HG03025 (cell line): Measurements from ENCODE around the gene METTL2A.
"Not testable (repeated sequence)": the region's sequence is repeated elsewhere in the genome, so short reads cannot be mapped to it uniquely, and the experiment has no call there.

Source experiments
- ATAC-seq: cut with Tn5 transposase; IDR thresholded peaks from one replicate; pipeline ENCODE4 v1.9.1; 2021; ENCODE audit warnings: mild to moderate bottlenecking, moderate library complexity; ENCODE audit not compliant: unreplicated experiment, low FRiP score

METTL2A gene

GRCh38 chr17:62470666-62471379, 47.1 kb downstream of the METTL2A start:
- not testable (repeated sequence) for ATAC-seq

GRCh38 chr17:62471380-62471880, 47.7 kb downstream of the METTL2A start:
- ATAC-seq: not testable (repeated sequence)

- not testable (repeated sequence) for ATAC-seq
These were observed 49.6 kb downstream of the METTL2A start for GRCh38 chr17:62473030-62473982.

GRCh38 chr17:62477111-62477510, 53.4 kb downstream of the METTL2A start:
- not testable (repeated sequence) for ATAC-seq

GRCh38 chr17:62477718-62478408, 54.2 kb downstream of the METTL2A start:
- peak; percentile 23 for ATAC-seq

GRCh38 chr17:62478424-62478879, 54.8 kb downstream of the METTL2A start, which contains the start of gene TLK2:
Gene TLK2 (plus strand): TSS chr17:62478825. CDS start chr17:62481126, 2,301 bp downstream.
- ATAC-seq: peak; percentile 59

- ATAC-seq: peak; percentile 31
These were observed 55.4 kb downstream of the METTL2A start for GRCh38 chr17:62478880-62479638.

GRCh38 chr17:62479639-62480258, 56.1 kb downstream of the METTL2A start:
- ATAC-seq: peak; percentile 4

- not testable (repeated sequence) for ATAC-seq
These were observed 58.9 kb downstream of the METTL2A start for GRCh38 chr17:62482553-62482952.

GRCh38 chr17:62490990-62491389, 67.3 kb downstream of the METTL2A start:
- ATAC-seq: not testable (repeated sequence)

GRCh38 chr17:62493049-62493655, 69.5 kb downstream of the METTL2A start:
- ATAC-seq: not testable (repeated sequence)

GRCh38 chr17:62494073-62494472, 70.4 kb downstream of the METTL2A start:
- not testable (repeated sequence) for ATAC-seq

- not testable (repeated sequence) for ATAC-seq
These were observed 72.6 kb downstream of the METTL2A start for GRCh38 chr17:62496344-62496743.

- not testable (repeated sequence) for ATAC-seq
These were observed 75.1 kb downstream of the METTL2A start for GRCh38 chr17:62498796-62499195.
